Measurements from ENCODE around the gene ACKR2. TPM values are rescaled to one million over a fixed set of nuclear protein-coding genes. Genes with fewer than 3 reads are reported as not detected.

The ACKR2 gene
- total RNA-seq, 1 donor from 2014 or later, result 1.0 TPM

DNA sequence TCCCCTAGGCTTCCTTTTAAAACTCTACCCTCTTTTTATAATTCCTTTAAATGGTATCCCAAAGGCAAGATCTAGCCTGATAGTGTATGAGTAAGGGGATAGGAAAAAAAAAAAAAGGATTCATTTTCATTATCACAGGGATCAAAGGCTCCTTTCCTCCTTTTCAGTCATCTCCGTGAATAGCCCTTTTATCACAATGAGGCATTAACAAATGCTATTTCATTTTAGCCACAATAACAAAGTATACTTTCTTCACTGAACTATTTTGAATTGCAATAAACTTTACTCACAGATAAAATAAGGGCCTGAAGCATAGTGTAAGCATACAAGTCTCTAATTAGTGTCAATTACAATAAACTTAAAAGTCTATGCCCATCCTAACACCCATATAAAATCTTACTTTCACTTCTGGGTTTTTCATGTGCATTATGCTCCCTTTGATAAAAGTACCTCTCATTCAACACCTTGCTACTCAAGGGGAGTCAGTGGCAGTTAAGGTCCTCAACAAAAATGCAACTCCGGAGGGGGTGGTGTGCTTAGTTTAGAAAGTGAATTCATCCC lies 13.5 kb upstream of the ACKR2 start:
- no peak for DNase-seq (ENCODE audit: low spot score)
- no peak overlapping the region for H3K4me3 Mint-ChIP-seq (ENCODE audit: unreplicated experiment)
- TF ChIP-seq, protein P1, sequence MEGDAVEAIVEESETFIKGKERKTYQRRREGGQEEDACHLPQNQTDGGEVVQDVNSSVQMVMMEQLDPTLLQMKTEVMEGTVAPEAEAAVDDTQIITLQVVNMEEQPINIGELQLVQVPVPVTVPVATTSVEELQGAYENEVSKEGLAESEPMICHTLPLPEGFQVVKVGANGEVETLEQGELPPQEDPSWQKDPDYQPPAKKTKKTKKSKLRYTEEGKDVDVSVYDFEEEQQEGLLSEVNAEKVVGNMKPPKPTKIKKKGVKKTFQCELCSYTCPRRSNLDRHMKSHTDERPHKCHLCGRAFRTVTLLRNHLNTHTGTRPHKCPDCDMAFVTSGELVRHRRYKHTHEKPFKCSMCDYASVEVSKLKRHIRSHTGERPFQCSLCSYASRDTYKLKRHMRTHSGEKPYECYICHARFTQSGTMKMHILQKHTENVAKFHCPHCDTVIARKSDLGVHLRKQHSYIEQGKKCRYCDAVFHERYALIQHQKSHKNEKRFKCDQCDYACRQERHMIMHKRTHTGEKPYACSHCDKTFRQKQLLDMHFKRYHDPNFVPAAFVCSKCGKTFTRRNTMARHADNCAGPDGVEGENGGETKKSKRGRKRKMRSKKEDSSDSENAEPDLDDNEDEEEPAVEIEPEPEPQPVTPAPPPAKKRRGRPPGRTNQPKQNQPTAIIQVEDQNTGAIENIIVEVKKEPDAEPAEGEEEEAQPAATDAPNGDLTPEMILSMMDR (IDR thresholded peaks at IDR 0.05), result no peak
- no peaks in the 10 kb centered on the region for H3K27me3 Mint-ChIP-seq (ENCODE audit: low read depth)
- H3K4me1 Mint-ChIP-seq (ENCODE audit: low read depth), result peaks cover 4% of the 10 kb centered on the region
- H3K36me3 Mint-ChIP-seq (ENCODE audit: low read depth), result peaks cover 7% of the 10 kb centered on the region
- H3K9me3 Mint-ChIP-seq (ENCODE audit: low read depth), result no peaks in the 10 kb centered on the region
- H3K27ac Mint-ChIP-seq (ENCODE audit: unreplicated experiment), result no peak overlapping the region

- TF ChIP-seq, protein P1 (IDR thresholded peaks at IDR 0.05), result no peak
- no peaks in the 10 kb centered on the region for H3K27me3 Mint-ChIP-seq (ENCODE audit: low read depth)
- H3K9me3 Mint-ChIP-seq (ENCODE audit: low read depth), result no peaks in the 10 kb centered on the region
- H3K27ac Mint-ChIP-seq (ENCODE audit: unreplicated experiment), result no peak overlapping the region
- no peak for DNase-seq (ENCODE audit: low spot score)
- H3K4me3 Mint-ChIP-seq (ENCODE audit: unreplicated experiment), result no peak overlapping the region
- peaks cover 11% of the 10 kb centered on the region for H3K4me1 Mint-ChIP-seq (ENCODE audit: low read depth)
- H3K36me3 Mint-ChIP-seq (ENCODE audit: low read depth), result peaks cover 5% of the 10 kb centered on the region
These were observed 12.8 kb upstream of the ACKR2 start for GRCh38 chr3:42796332-42796885.

DNA sequence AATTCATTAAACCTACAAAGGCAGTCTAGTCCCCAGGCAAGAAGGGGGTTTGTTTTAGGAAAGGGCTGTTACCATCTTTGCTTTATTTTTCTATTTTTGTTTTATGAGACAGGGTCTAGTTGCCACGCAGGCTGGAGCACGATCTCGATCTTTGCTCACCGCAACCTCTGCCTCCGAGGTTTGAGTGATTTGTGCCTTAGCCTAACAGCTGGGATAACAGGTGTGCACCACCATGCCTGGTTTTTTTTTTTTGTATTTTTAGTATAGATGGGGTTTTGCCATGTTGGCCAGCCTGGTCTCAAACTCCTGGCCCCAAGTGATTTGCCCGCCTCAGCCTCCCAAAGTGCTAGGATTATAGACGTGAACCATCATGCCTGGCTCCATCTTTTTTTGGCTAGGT lies 9.9 kb upstream of the ACKR2 start:
- no peak overlapping the region for H3K4me3 Mint-ChIP-seq (ENCODE audit: unreplicated experiment)

GRCh38 chr3:42800251-42800650 lies 9.0 kb upstream of the ACKR2 start:
- Mint-ChIP-seq H3K36me3 (ENCODE audit: low read depth) (peaks cover 2% of the 10 kb centered on the region), H3K4me3 (ENCODE audit: unreplicated experiment) (no peak overlapping the region), H3K27ac (ENCODE audit: unreplicated experiment) (no peak overlapping the region), H3K4me1 (ENCODE audit: low read depth) (peaks cover 34% of the 10 kb centered on the region), H3K27me3 (ENCODE audit: low read depth) (no peaks in the 10 kb centered on the region), H3K9me3 (ENCODE audit: low read depth) (no peaks in the 10 kb centered on the region)
- no peak for DNase-seq (ENCODE audit: low spot score)
- TF ChIP-seq, protein P1 (IDR thresholded peaks at IDR 0.05), result no peak

More for the DNA sequence above, 9.9 kb upstream of the ACKR2 start:
- Mint-ChIP-seq H3K9me3 (ENCODE audit: low read depth) (no peaks in the 10 kb centered on the region), H3K4me1 (ENCODE audit: low read depth) (peaks cover 29% of the 10 kb centered on the region), H3K36me3 (ENCODE audit: low read depth) (peaks cover 2% of the 10 kb centered on the region), H3K27ac (ENCODE audit: unreplicated experiment) (no peak overlapping the region), H3K27me3 (ENCODE audit: low read depth) (no peaks in the 10 kb centered on the region)
- TF ChIP-seq, protein P1 (IDR thresholded peaks at IDR 0.05), result no peak
- DNase-seq (ENCODE audit: low spot score), result no peak

- H3K27me3 Mint-ChIP-seq (ENCODE audit: low read depth), result peaks cover 2% of the 10 kb centered on the region
- peaks cover 2% of the 10 kb centered on the region for H3K36me3 Mint-ChIP-seq (ENCODE audit: low read depth)
- no peaks in the 10 kb centered on the region for H3K9me3 Mint-ChIP-seq (ENCODE audit: low read depth)
- no peak overlapping the region for H3K4me3 Mint-ChIP-seq (ENCODE audit: unreplicated experiment)
- no peak for DNase-seq (ENCODE audit: low spot score)
- H3K4me1 Mint-ChIP-seq (ENCODE audit: low read depth), result peaks cover 38% of the 10 kb centered on the region
- TF ChIP-seq, protein P1 (IDR thresholded peaks at IDR 0.05), result no peak
- no peak overlapping the region for H3K27ac Mint-ChIP-seq (ENCODE audit: unreplicated experiment)
These were observed 8.1 kb upstream of the ACKR2 start for GRCh38 chr3:42801048-42801620.
